Right lobe of liver (tissue), 4 donors: ENCODE results near the gene SFRP5.
A peak's percentile ranks its signal among the peaks of the same experiment; 100 is the strongest.

Source experiments
- CTCF ChIP-seq, 4 donors: fragments of 200-600 bp in 3 of 4; fragments of 450-650 bp in 1 of 4; IDR thresholded peaks; one replicate each; pipeline versions ENCODE4 v1.5.1 to v1.8.0; 2016 to 2022; ENCODE audit warnings: antibody characterized with exemption in 4 of 4, mild to moderate bottlenecking in 2 of 4
- POLR2A ChIP-seq: fragments of 450-650 bp; IDR thresholded peaks from one replicate; pipeline ENCODE4 v1.6.1; 2017; ENCODE audit warnings: antibody characterized with exemption, mild to moderate bottlenecking
- donor health status: DM: no; HTN: no; CAD: no.
- donor health status: DM: no; HTN: no; CAD: no.
- donor health status: DM: no; HTN: yes; CAD: no.

DNA sequence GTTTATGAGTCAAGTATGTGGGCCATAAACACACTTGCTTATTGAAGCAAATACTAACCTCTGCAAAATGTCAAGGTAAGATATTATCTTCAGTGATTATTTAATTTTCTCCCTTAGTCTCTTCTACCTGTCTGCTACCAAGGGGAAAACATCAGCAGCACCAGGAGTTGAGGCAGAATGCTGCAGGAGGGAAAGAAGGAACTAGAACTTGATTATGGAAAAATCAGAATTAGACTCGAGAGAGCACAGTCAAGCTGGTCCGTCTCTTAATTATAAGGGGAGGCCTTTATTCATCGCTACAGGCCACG is 39.8 kb downstream of the SFRP5 start:
- TF ChIP-seq CTCF (IDR thresholded peaks at IDR 0.05): peak in 1 of 4 donors; percentile 1
- TF ChIP-seq POLR2A: no peak
